ENCODE data around the gene NT5DC1. TPM values are rescaled to one million over a fixed set of nuclear protein-coding genes. Genes with fewer than 3 reads are reported as not detected.
"Not testable (repeated sequence)": the region's sequence is repeated elsewhere in the genome, so short reads cannot be mapped to it uniquely, and the experiment has no call there.

NT5DC1 gene
- total and polyA plus RNA-seq, 5 donors from 2014 or later = 32.4 to 80.2 (median 66.3) TPM

- not testable (repeated sequence) for H3K4me1 ChIP-seq (ENCODE audit: control insufficient read depth, insufficient read depth, low read length, poor library complexity, severe bottlenecking); H3K27me3 ChIP-seq (ENCODE audit: control insufficient read depth, insufficient read depth, low read length); H3K4me3 ChIP-seq (ENCODE audit: low read depth, low read length); H3K4me3 Mint-ChIP-seq; H3K9me3 Mint-ChIP-seq; H3K36me3 Mint-ChIP-seq; ATAC-seq (ENCODE audit: low read depth in 2 of 2); H3K36me3 ChIP-seq (ENCODE audit: control insufficient read depth, insufficient read depth, low read length); H3K27ac Mint-ChIP-seq; DNase-seq; H3K9me3 ChIP-seq (ENCODE audit: control insufficient read depth in 2 of 2, low read length in 2 of 2); H3K27ac ChIP-seq (ENCODE audit: insufficient read depth, low read length, poor library complexity, severe bottlenecking)
- Mint-ChIP-seq H3K4me1 (peaks cover 3 to 18% (median 13%) of the 10 kb centered on the region in 4 donors), H3K27me3 (peaks cover 15% of the 10 kb centered on the region)
These were observed 4.4 kb upstream of the NT5DC1 start for GRCh38 chr6:116096048-116096759.

- H3K36me3 ChIP-seq (ENCODE audit: control insufficient read depth, insufficient read depth, low read length) = no peaks in the 10 kb centered on the region
- H3K4me1 ChIP-seq (ENCODE audit: control insufficient read depth, insufficient read depth, low read length, poor library complexity, severe bottlenecking) = peaks cover 18% of the 10 kb centered on the region
- peak in 1 of 3 donors; percentile 20 for DNase-seq
- no peak overlapping the region for H3K27ac ChIP-seq (ENCODE audit: insufficient read depth, low read length, poor library complexity, severe bottlenecking)
- Mint-ChIP-seq H3K4me1 (peaks cover 10 to 28% (median 18%) of the 10 kb centered on the region in 4 donors), H3K27ac (no peak overlapping the region), H3K9me3 (peaks cover 0 to 8% (median 2%) of the 10 kb centered on the region in 7 donors), H3K27me3 (peaks cover 12% of the 10 kb centered on the region), H3K4me3 (no peak overlapping the region), H3K36me3 (no peaks in the 10 kb centered on the region)
- no peaks in the 10 kb centered on the region for H3K27me3 ChIP-seq (ENCODE audit: control insufficient read depth, insufficient read depth, low read length)
- peaks cover 0 to 9% of the 10 kb centered on the region in 2 experiments for H3K9me3 ChIP-seq (ENCODE audit: control insufficient read depth in 2 of 2, low read length in 2 of 2)
- H3K4me3 ChIP-seq (ENCODE audit: low read depth, low read length) = no peak overlapping the region
- no peak for ATAC-seq (ENCODE audit: low read depth in 2 of 2)
These were observed 3.5 kb upstream of the NT5DC1 start for GRCh38 chr6:116096979-116097816.

GRCh38 chr6:116099036-116099435 is 1.6 kb upstream of the NT5DC1 start:
- ATAC-seq (ENCODE audit: low read depth in 2 of 2) (no peak), DNase-seq (no peak)
- Mint-ChIP-seq H3K4me3 (peak overlapping the region in 2 of 4 donors; percentile 88 to 94), H3K9me3 (peaks cover 0 to 8% (median 2%) of the 10 kb centered on the region in 7 donors), H3K27ac (no peak overlapping the region), H3K36me3 (no peaks in the 10 kb centered on the region), H3K4me1 (peaks cover 17 to 45% (median 33%) of the 10 kb centered on the region in 4 donors), H3K27me3 (no peaks in the 10 kb centered on the region)
- H3K4me1 ChIP-seq (ENCODE audit: control insufficient read depth, insufficient read depth, low read length, poor library complexity, severe bottlenecking) = peaks cover 30% of the 10 kb centered on the region
- H3K9me3 ChIP-seq (ENCODE audit: control insufficient read depth in 2 of 2, low read length in 2 of 2) = peaks cover 0 to 9% of the 10 kb centered on the region in 2 experiments
- no peaks in the 10 kb centered on the region for H3K27me3 ChIP-seq (ENCODE audit: control insufficient read depth, insufficient read depth, low read length)
- H3K27ac ChIP-seq (ENCODE audit: insufficient read depth, low read length, poor library complexity, severe bottlenecking) = no peak overlapping the region
- H3K36me3 ChIP-seq (ENCODE audit: control insufficient read depth, insufficient read depth, low read length) = no peaks in the 10 kb centered on the region
- no peak overlapping the region for H3K4me3 ChIP-seq (ENCODE audit: low read depth, low read length)

GRCh38 chr6:116101302-116101718 is 657 bp downstream of the NT5DC1 start:
- no peaks in the 10 kb centered on the region for H3K27me3 ChIP-seq (ENCODE audit: control insufficient read depth, insufficient read depth, low read length)
- H3K27ac Mint-ChIP-seq = peak overlapping the region; percentile 76 to 93 (median 89)
- no peak for DNase-seq
- ATAC-seq (ENCODE audit: low read depth in 2 of 2) = peak; percentile 1 to 3
- peaks cover 38% of the 10 kb centered on the region for H3K4me1 ChIP-seq (ENCODE audit: control insufficient read depth, insufficient read depth, low read length, poor library complexity, severe bottlenecking)
- peaks cover 5% of the 10 kb centered on the region for H3K36me3 Mint-ChIP-seq
- H3K9me3 ChIP-seq (ENCODE audit: control insufficient read depth in 2 of 2, low read length in 2 of 2) = peaks cover 0 to 2% of the 10 kb centered on the region in 2 experiments
- H3K4me1 Mint-ChIP-seq = peaks cover 28 to 67% (median 54%) of the 10 kb centered on the region in 4 donors
- peak overlapping the region; percentile 80 for H3K27ac ChIP-seq (ENCODE audit: insufficient read depth, low read length, poor library complexity, severe bottlenecking)
- H3K4me3 Mint-ChIP-seq = peak overlapping the region; percentile 88 to 98 (median 96)
- peaks cover 0 to under 1% (median 0%) of the 10 kb centered on the region in 7 donors for H3K9me3 Mint-ChIP-seq
- no peaks in the 10 kb centered on the region for H3K36me3 ChIP-seq (ENCODE audit: control insufficient read depth, insufficient read depth, low read length)
- H3K27me3 Mint-ChIP-seq = no peaks in the 10 kb centered on the region
- peak overlapping the region; percentile 90 for H3K4me3 ChIP-seq (ENCODE audit: low read depth, low read length)

- no peak for DNase-seq
- H3K27me3 ChIP-seq (ENCODE audit: control insufficient read depth, insufficient read depth, low read length) = no peaks in the 10 kb centered on the region
- Mint-ChIP-seq H3K4me1 (peaks cover 28 to 67% (median 54%) of the 10 kb centered on the region in 4 donors), H3K9me3 (no peaks in the 10 kb centered on the region), H3K27me3 (no peaks in the 10 kb centered on the region), H3K4me3 (peak overlapping the region; percentile 88 to 98 (median 96)), H3K36me3 (peaks cover 5% of the 10 kb centered on the region), H3K27ac (peak overlapping the region; percentile 76 to 93 (median 89))
- peak overlapping the region; percentile 90 for H3K4me3 ChIP-seq (ENCODE audit: low read depth, low read length)
- no peak for ATAC-seq (ENCODE audit: low read depth in 2 of 2)
- H3K36me3 ChIP-seq (ENCODE audit: control insufficient read depth, insufficient read depth, low read length) = peaks cover 4% of the 10 kb centered on the region
- no peak overlapping the region for H3K27ac ChIP-seq (ENCODE audit: insufficient read depth, low read length, poor library complexity, severe bottlenecking)
- H3K4me1 ChIP-seq (ENCODE audit: control insufficient read depth, insufficient read depth, low read length, poor library complexity, severe bottlenecking) = peaks cover 38% of the 10 kb centered on the region
- no peaks in the 10 kb centered on the region for H3K9me3 ChIP-seq (ENCODE audit: control insufficient read depth in 2 of 2, low read length in 2 of 2)
These were observed 1.1 kb downstream of the NT5DC1 start for GRCh38 chr6:116101790-116102189.

- Mint-ChIP-seq H3K36me3 (peaks cover 5% of the 10 kb centered on the region), H3K4me1 (peaks cover 28 to 72% (median 54%) of the 10 kb centered on the region in 4 donors)
- peaks cover 38% of the 10 kb centered on the region for H3K4me1 ChIP-seq (ENCODE audit: control insufficient read depth, insufficient read depth, low read length, poor library complexity, severe bottlenecking)
These were observed 2.2 kb downstream of the NT5DC1 start for GRCh38 chr6:116102873-116103272.

GRCh38 chr6:116104636-116105035 is 4.0 kb downstream of the NT5DC1 start:
- Mint-ChIP-seq H3K4me1 (peaks cover 30 to 67% (median 57%) of the 10 kb centered on the region in 4 donors), H3K27ac (peak overlapping the region in 1 of 3 donors; percentile 67), H3K27me3 (no peaks in the 10 kb centered on the region), H3K4me3 (peak overlapping the region in 3 of 4 donors; percentile 24 to 81 (median 66)), H3K36me3 (peaks cover 15% of the 10 kb centered on the region), H3K9me3 (no peaks in the 10 kb centered on the region)
- DNase-seq (no peak), ATAC-seq (ENCODE audit: low read depth in 2 of 2) (no peak)
- Histone ChIP-seq H3K4me1 (ENCODE audit: control insufficient read depth, insufficient read depth, low read length, poor library complexity, severe bottlenecking) (peaks cover 38% of the 10 kb centered on the region), H3K4me3 (ENCODE audit: low read depth, low read length) (no peak overlapping the region), H3K36me3 (ENCODE audit: control insufficient read depth, insufficient read depth, low read length) (peaks cover 19% of the 10 kb centered on the region), H3K27ac (ENCODE audit: insufficient read depth, low read length, poor library complexity, severe bottlenecking) (no peak overlapping the region), H3K27me3 (ENCODE audit: control insufficient read depth, insufficient read depth, low read length) (no peaks in the 10 kb centered on the region), H3K9me3 (ENCODE audit: control insufficient read depth in 2 of 2, low read length in 2 of 2) (no peaks in the 10 kb centered on the region)

More at GRCh38 chr6:116102873-116103272, 2.2 kb downstream of the NT5DC1 start:
- peak overlapping the region; percentile 55 to 96 (median 90) for H3K4me3 Mint-ChIP-seq
- H3K27ac Mint-ChIP-seq = peak overlapping the region in 1 of 3 donors; percentile 12
- H3K9me3 ChIP-seq (ENCODE audit: control insufficient read depth in 2 of 2, low read length in 2 of 2) = no peaks in the 10 kb centered on the region
- H3K9me3 Mint-ChIP-seq = no peaks in the 10 kb centered on the region
- no peak overlapping the region for H3K4me3 ChIP-seq (ENCODE audit: low read depth, low read length)
- ATAC-seq (ENCODE audit: low read depth in 2 of 2) (no peak), DNase-seq (no peak)
- H3K36me3 ChIP-seq (ENCODE audit: control insufficient read depth, insufficient read depth, low read length) = peaks cover 6% of the 10 kb centered on the region
- H3K27me3 Mint-ChIP-seq = no peaks in the 10 kb centered on the region
- H3K27ac ChIP-seq (ENCODE audit: insufficient read depth, low read length, poor library complexity, severe bottlenecking) = no peak overlapping the region
- H3K27me3 ChIP-seq (ENCODE audit: control insufficient read depth, insufficient read depth, low read length) = no peaks in the 10 kb centered on the region

Measured in CD4-positive, CD25-positive, alpha-beta regulatory T cell (primary cell).